Central memory CD4-positive, alpha-beta T cell (primary cell): ENCODE results near the gene ADGB.
A peak's percentile ranks its signal among the peaks of the same experiment; 100 is the strongest.
"Not testable (repeated sequence)": the region's sequence is repeated elsewhere in the genome, so short reads cannot be mapped to it uniquely, and the experiment has no call there.

Source experiments
- DNase-seq: peaks from one replicate; pipeline ENCODE4 v3.0.0; 2022

ADGB gene

GRCh38 chr6:146827216-146827928 lies 228.6 kb downstream of the ADGB start:
- no peak for DNase-seq

GRCh38 chr6:146829792-146830565 lies 231.2 kb downstream of the ADGB start:
- DNase-seq = no peak

GRCh38 chr6:146833157-146833556 lies 234.4 kb downstream of the ADGB start:
- no peak for DNase-seq

- no peak for DNase-seq
These were observed 241.4 kb downstream of the ADGB start for GRCh38 chr6:146840216-146840615.

DNA sequence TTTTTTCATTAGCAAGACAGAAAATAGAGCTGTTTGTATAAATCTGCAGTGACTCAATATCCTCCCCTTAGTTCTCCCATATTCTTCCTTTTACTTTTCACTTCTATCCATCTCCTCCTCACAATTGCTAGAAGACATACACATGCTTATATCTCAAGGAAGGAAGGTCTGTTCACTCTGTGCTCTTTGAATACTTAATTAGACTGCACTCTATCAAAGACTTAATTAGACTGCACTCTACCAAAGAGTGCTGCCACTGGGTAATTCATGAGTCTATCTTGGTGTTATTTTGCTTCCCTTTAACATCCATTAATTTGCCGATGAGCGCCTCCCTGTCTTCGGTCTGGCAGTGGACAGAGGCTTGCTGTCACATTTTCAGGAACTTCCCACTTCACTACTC lies 241.9 kb downstream of the ADGB start:
- no peak for DNase-seq

DNA sequence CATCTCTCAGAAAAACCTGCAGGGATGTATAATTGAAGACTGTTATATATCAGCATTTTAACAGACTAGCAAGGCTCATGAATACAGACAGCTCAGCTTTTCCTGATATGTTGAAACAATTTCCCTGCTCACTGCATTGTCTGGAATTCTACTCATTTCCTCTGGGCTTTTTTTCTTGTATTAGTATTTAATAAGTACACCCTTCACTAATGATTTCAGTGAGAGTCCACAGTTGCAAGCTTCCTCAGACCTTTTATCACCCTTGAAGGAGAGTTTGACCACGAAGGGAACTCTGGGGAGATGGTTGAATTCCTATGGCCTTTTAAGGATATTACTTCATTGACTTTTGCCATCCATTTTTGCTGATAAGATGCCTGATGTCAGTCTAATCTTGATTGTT lies 248.7 kb downstream of the ADGB start:
- DNase-seq = no peak

- DNase-seq = no peak
These were observed 251.6 kb downstream of the ADGB start for GRCh38 chr6:146850238-146850896.

DNA sequence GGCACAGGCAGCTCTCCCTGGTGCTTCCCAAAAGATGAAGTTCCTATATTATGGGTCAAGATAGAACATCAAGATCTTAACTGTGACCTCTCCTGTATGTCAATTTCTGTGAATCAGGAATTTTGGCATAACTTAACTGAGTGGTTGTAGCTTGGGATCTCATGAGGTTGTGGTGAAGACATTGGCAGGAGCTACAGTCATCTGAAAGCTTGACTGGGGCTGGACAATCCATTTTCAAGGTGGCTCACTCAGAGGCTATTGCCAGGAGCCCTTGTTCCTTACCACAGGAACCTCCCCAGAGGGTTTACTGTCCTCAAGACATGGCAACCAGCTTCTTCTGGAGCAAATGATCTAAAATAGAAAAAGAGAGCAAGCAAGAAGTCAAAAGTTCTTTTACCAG lies 252.2 kb downstream of the ADGB start:
- no peak for DNase-seq

GRCh38 chr6:146851837-146852236 lies 253.1 kb downstream of the ADGB start:
- no peak for DNase-seq

- DNase-seq = not testable (repeated sequence)
These were observed 255.9 kb downstream of the ADGB start for GRCh38 chr6:146854521-146855255.

DNA sequence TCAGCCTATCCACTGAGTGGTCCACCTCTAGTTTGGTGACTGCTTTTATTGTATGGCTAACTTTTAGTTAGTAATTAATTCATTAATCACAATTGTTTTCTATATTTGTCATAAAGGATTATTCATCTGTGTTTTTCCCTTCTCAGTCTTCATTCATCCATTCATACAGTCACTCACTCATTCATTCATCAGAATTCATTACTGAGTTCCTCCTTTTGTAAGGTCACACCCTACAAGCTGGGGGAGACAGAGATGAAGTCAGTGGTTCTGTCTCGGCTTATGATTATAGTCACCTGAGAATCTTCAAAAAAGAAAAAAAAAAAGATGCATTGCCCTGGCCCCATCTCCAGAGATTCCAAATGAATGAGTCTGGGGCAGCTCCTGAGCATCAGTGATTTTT lies 257.1 kb downstream of the ADGB start:
- no peak for DNase-seq

GRCh38 chr6:146856296-146856695 lies 257.5 kb downstream of the ADGB start:
- no peak for DNase-seq

GRCh38 chr6:146857180-146857979 lies 258.6 kb downstream of the ADGB start:
- peak; percentile 53 for DNase-seq

DNA sequence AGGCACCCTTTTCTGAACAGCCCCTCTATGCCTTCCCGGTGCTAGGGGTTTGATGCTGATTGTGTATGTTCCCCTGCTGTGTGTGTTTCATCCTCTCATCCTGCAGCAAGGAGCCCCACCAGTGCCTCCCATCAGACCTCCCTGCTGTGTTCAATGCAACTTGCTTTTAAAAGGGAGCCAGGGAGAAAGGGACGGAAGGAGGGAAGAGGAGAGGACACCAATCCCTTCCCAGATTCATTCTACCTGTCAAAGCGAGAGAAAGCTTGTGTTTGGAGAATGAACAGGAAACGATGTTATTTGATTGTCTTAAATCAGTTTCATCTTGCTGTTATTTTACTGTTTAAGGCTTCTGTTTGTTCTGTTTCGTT lies 259.2 kb downstream of the ADGB start:
- DNase-seq = no peak

- DNase-seq = no peak
These were observed 260.4 kb downstream of the ADGB start for GRCh38 chr6:146859206-146859605.

DNA sequence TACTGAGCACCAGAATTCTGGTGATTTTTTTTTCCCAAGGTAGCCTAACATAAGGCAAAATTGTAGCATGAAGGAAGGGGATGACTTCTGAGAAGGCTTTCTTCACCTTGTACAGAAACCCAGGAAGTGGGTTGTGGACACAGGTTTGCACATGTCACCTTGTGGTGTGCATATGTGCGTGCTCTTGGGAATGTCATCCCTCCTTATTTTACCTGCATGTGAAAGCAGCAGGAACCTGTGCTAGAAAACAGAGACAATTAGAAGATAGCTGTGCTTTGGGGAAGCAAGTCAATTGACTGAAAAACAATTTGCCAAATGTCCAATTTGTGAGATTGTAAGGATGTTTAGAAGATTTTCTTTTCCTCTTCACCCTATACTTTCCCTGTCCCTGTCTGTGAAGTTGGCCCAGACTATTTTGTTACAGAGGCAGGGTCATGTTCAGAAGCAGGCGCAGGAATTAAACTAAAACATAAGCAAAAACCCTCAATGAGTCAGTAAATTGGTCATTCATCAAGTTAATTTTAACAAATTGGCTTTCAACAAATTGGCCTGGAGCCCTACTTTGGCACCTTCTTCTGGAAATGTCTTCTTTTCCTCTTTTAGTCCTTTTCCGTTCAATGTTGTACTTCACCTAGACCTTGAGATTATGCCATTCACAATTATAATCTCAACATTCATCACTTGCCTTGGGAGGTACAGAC lies 261.2 kb downstream of the ADGB start:
- no peak for DNase-seq

- DNase-seq = no peak
These were observed 261.8 kb downstream of the ADGB start for GRCh38 chr6:146860583-146860982.

DNA sequence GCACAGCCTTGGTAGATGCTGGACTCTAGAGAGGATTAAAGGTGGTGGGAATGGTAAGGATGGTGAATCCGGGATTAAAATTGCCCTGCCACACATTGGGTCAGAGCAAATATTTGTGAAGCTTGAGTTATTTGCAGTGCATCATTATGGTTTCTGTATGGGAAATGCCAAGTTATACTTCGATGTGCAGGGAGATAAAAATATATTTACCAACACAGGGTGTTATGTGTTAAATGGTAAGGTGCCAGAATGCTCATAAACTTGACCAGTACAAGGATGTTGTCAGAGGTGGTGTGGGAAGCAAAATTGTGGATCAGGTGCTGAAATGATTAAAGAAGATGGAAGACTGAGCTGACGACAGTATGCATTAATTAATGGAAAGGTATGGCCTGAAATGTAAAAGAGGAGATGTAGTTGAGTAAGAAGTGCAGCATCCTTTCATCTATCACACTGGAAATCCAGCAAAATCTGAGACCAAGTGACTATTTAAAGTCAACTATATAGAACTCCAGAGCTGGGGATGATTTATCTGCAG lies 262.3 kb downstream of the ADGB start:
- no peak for DNase-seq

DNA sequence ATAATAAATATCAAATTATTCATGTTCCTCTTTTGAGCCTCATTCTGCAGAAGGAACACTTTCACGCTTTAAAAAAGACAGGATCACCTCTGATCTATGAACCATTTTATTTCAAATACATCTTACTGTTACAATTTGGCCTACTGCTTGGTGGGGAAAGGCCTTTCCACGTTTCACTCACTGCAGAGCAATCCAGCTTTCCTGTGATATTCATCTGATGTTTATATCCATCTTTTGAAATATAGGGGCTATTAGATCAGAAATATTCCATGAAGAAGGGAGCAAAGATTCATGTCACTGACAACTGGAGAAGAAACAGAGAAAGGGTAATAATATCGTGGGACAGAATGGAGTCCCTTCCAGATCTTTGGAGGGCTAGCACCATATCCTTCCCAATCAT lies 262.9 kb downstream of the ADGB start:
- DNase-seq = no peak

DNA sequence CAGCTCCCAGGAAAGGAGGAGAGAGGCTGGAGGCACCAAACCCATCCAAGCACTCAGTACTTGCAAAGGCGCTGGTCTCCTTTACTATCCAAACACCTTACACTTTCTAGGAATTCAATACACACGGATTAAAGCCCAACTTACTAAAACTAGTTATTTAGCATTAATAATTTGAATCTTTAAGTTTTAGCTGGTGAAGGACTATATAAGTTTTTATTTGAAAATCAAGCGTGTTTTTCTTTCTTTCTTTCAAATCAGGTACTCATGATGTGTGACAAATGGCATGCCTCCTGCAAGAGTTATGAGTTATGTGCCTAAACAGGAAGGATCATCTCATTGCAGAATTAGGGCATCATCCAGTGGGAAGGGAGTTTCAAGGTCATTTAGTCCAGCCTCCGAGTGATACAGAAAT lies 263.7 kb downstream of the ADGB start:
- DNase-seq = no peak

DNA sequence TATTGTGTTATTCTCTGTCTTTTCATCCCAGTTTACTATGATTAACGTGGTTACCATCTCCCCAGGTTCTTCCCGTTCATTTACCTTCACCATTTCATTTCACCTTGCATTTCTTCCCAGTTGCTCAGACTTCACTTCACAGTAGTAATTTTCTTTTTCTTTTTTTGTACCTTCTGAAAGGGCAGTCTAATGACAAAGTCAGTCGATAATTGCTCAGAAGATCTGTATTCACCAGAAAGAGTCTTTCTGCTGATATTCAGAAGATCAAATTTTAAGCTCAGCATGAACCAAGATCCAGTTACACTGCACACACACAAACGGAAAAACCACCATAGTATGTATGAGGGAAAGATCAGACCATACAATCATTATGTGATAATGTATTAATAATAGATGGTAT lies 265.5 kb downstream of the ADGB start:
- DNase-seq = no peak
